ENCODE results near the gene NLRC5.

NLRC5 gene

GRCh38 chr16:56988948-56989945, at the start of gene NLRC5:
Gene NLRC5 (plus strand): TSS chr16:56989557. CDS start chr16:57020713, 31,156 bp downstream.
- TF ChIP-seq GATA2 (IDR thresholded peaks at IDR 0.05; ENCODE audit: low read depth, low read length): no peak
- no peak for TF ChIP-seq GATA3 (IDR thresholded peaks at IDR 0.05; ENCODE audit: low read depth, low read length)

GRCh38 chr16:56939801-56940200, 49.6 kb upstream of the NLRC5 start:
- TF ChIP-seq GATA3 (IDR thresholded peaks at IDR 0.05; ENCODE audit: low read depth, low read length) (no peak), GATA2 (IDR thresholded peaks at IDR 0.05; ENCODE audit: low read depth, low read length) (no peak)

GRCh38 chr16:56941092-56941491, 48.3 kb upstream of the NLRC5 start:
- no peak for TF ChIP-seq GATA3 (IDR thresholded peaks at IDR 0.05; ENCODE audit: low read depth, low read length)
- no peak for TF ChIP-seq GATA2 (IDR thresholded peaks at IDR 0.05; ENCODE audit: low read depth, low read length)

- no peak for TF ChIP-seq GATA2 (IDR thresholded peaks at IDR 0.05; ENCODE audit: low read depth, low read length)
- TF ChIP-seq GATA3 (IDR thresholded peaks at IDR 0.05; ENCODE audit: low read depth, low read length): no peak
These were observed 47.5 kb upstream of the NLRC5 start for GRCh38 chr16:56941856-56942331.

GRCh38 chr16:56943761-56944375, 45.5 kb upstream of the NLRC5 start:
- TF ChIP-seq GATA3 (IDR thresholded peaks at IDR 0.05; ENCODE audit: low read depth, low read length) (no peak), GATA2 (IDR thresholded peaks at IDR 0.05; ENCODE audit: low read depth, low read length) (no peak)

- TF ChIP-seq GATA2 (IDR thresholded peaks at IDR 0.05; ENCODE audit: low read depth, low read length) (no peak), GATA3 (IDR thresholded peaks at IDR 0.05; ENCODE audit: low read depth, low read length) (no peak)
These were observed 44.2 kb upstream of the NLRC5 start for GRCh38 chr16:56944954-56945839.

- TF ChIP-seq GATA2 (IDR thresholded peaks at IDR 0.05; ENCODE audit: low read depth, low read length) (no peak), GATA3 (IDR thresholded peaks at IDR 0.05; ENCODE audit: low read depth, low read length) (no peak)
These were observed 43.4 kb upstream of the NLRC5 start for GRCh38 chr16:56945847-56946527.

- TF ChIP-seq GATA2 (IDR thresholded peaks at IDR 0.05; ENCODE audit: low read depth, low read length) (no peak), GATA3 (IDR thresholded peaks at IDR 0.05; ENCODE audit: low read depth, low read length) (no peak)
These were observed 42.4 kb upstream of the NLRC5 start for GRCh38 chr16:56946767-56947603.

- no peak for TF ChIP-seq GATA2 (IDR thresholded peaks at IDR 0.05; ENCODE audit: low read depth, low read length)
- TF ChIP-seq GATA3 (IDR thresholded peaks at IDR 0.05; ENCODE audit: low read depth, low read length): no peak
These were observed 41.8 kb upstream of the NLRC5 start for GRCh38 chr16:56947604-56947995.

GRCh38 chr16:56948234-56948633, 41.1 kb upstream of the NLRC5 start:
- no peak for TF ChIP-seq GATA2 (IDR thresholded peaks at IDR 0.05; ENCODE audit: low read depth, low read length)
- no peak for TF ChIP-seq GATA3 (IDR thresholded peaks at IDR 0.05; ENCODE audit: low read depth, low read length)

GRCh38 chr16:56950051-56950450, 39.3 kb upstream of the NLRC5 start:
- TF ChIP-seq GATA2 (IDR thresholded peaks at IDR 0.05; ENCODE audit: low read depth, low read length) (no peak), GATA3 (IDR thresholded peaks at IDR 0.05; ENCODE audit: low read depth, low read length) (no peak)

GRCh38 chr16:56950455-56950854, 38.9 kb upstream of the NLRC5 start:
- TF ChIP-seq GATA3 (IDR thresholded peaks at IDR 0.05; ENCODE audit: low read depth, low read length) (no peak), GATA2 (IDR thresholded peaks at IDR 0.05; ENCODE audit: low read depth, low read length) (no peak)

All from SH-SY5Y (cell line).